LoVo (cell line): ENCODE measurements around the gene WDFY4.
"Not testable (repeated sequence)": the region's sequence is repeated elsewhere in the genome, so short reads cannot be mapped to it uniquely, and the experiment has no call there.

Experiments used
- DNase-seq: peaks from one replicate; pipeline ENCODE4 v3.0.0-alpha.2; 2016; ENCODE audit warnings: low spot score

The WDFY4 gene

GRCh38 chr10:48684792-48685623 is at the start of gene WDFY4:
Gene WDFY4, plus strand, starts transcription at chr10:48684873. Its CDS starts 24,860 bp downstream, at chr10:48709733.
- no peak for DNase-seq

- DNase-seq: no peak
Observed at GRCh38 chr10:48634984-48635557, 49.6 kb upstream of the WDFY4 start.

GRCh38 chr10:48636231-48636630 is 48.4 kb upstream of the WDFY4 start:
- no peak for DNase-seq

- no peak for DNase-seq
Observed at GRCh38 chr10:48636901-48637300, 47.8 kb upstream of the WDFY4 start.

- DNase-seq: no peak
Observed at GRCh38 chr10:48638158-48638557, 46.5 kb upstream of the WDFY4 start.

- no peak for DNase-seq
Observed at GRCh38 chr10:48638739-48639527, 45.7 kb upstream of the WDFY4 start.

- DNase-seq: no peak
Observed at GRCh38 chr10:48639632-48640031, 45.0 kb upstream of the WDFY4 start.

- DNase-seq: no peak
Observed at GRCh38 chr10:48640326-48640725, 44.3 kb upstream of the WDFY4 start.

GRCh38 chr10:48641099-48641690 is 43.5 kb upstream of the WDFY4 start:
- DNase-seq: not testable (repeated sequence)

- no peak for DNase-seq
Observed at GRCh38 chr10:48645600-48645999, 39.1 kb upstream of the WDFY4 start.

- not testable (repeated sequence) for DNase-seq
Observed at GRCh38 chr10:48647073-48647472, 37.6 kb upstream of the WDFY4 start.

GRCh38 chr10:48648172-48648942 is 36.3 kb upstream of the WDFY4 start:
- DNase-seq: no peak

GRCh38 chr10:48649349-48649944 is 35.2 kb upstream of the WDFY4 start:
- DNase-seq: no peak

GRCh38 chr10:48651293-48651692 is 33.4 kb upstream of the WDFY4 start:
- DNase-seq: no peak

GRCh38 chr10:48651839-48652238 is 32.8 kb upstream of the WDFY4 start:
- no peak for DNase-seq

GRCh38 chr10:48652344-48652743 is 32.3 kb upstream of the WDFY4 start:
- no peak for DNase-seq

- DNase-seq: no peak
Observed at GRCh38 chr10:48653347-48653746, 31.3 kb upstream of the WDFY4 start.

- DNase-seq: no peak
Observed at GRCh38 chr10:48653944-48654698, 30.6 kb upstream of the WDFY4 start.

GRCh38 chr10:48655411-48656240 is 29.0 kb upstream of the WDFY4 start:
- peak; percentile 58 for DNase-seq
